ENCODE results near the gene NEK4.

The NEK4 gene

DNA sequence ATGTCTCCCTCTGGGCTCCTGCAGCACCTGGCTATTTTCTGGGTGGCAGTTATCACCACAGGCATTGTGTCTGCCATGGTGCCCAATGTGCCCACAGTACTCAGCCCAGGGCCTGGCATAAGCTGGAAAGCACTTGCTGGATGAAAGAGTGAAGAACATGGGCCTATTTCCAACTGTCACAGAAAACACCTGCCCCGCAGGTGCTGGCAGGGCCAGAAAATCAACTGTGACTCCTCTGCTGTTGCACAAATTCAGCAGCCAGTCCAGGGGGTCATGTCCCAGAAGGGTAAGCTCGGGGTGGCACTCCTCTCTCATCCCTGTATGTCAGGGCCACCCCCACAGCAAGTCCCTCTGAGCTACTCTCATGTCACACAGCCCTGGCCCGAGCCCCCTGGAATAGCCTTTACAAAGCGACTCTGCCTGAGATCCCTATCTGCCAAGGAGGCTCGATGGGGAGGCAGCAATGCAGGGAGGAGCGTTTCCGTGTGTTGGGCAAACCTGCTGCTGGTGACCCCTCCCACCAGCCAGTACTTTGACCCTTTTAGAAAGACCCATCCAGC is 40.8 kb upstream of the NEK4 start:
- DNase-seq (ENCODE audit: low spot score), result no peak
- TF ChIP-seq, protein P1, sequence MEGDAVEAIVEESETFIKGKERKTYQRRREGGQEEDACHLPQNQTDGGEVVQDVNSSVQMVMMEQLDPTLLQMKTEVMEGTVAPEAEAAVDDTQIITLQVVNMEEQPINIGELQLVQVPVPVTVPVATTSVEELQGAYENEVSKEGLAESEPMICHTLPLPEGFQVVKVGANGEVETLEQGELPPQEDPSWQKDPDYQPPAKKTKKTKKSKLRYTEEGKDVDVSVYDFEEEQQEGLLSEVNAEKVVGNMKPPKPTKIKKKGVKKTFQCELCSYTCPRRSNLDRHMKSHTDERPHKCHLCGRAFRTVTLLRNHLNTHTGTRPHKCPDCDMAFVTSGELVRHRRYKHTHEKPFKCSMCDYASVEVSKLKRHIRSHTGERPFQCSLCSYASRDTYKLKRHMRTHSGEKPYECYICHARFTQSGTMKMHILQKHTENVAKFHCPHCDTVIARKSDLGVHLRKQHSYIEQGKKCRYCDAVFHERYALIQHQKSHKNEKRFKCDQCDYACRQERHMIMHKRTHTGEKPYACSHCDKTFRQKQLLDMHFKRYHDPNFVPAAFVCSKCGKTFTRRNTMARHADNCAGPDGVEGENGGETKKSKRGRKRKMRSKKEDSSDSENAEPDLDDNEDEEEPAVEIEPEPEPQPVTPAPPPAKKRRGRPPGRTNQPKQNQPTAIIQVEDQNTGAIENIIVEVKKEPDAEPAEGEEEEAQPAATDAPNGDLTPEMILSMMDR (IDR thresholded peaks at IDR 0.05; ENCODE audit: extremely low read depth, missing control alignments), result no peak

DNA sequence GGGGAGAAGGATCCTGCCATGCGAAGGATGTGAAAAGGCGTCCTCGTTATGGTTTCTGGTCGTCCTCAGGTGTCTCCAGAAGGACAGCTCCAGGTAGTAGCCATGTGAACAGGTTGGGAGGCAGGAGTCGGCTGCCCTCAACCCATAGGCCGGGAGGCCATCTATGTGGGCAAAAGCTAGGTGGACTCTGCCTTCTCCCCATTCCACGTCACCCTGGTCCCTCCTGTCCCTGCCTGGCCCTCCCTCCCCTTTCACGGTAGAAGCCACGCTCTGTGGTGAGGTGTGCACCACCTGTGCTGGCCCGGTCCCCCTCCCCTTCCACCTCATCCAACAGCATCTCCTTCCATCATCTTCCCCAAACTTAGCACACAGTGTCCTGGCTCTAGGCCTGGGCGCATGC is 40.2 kb upstream of the NEK4 start:
- TF ChIP-seq, protein P1 (IDR thresholded peaks at IDR 0.05; ENCODE audit: extremely low read depth, missing control alignments), result no peak

DNA sequence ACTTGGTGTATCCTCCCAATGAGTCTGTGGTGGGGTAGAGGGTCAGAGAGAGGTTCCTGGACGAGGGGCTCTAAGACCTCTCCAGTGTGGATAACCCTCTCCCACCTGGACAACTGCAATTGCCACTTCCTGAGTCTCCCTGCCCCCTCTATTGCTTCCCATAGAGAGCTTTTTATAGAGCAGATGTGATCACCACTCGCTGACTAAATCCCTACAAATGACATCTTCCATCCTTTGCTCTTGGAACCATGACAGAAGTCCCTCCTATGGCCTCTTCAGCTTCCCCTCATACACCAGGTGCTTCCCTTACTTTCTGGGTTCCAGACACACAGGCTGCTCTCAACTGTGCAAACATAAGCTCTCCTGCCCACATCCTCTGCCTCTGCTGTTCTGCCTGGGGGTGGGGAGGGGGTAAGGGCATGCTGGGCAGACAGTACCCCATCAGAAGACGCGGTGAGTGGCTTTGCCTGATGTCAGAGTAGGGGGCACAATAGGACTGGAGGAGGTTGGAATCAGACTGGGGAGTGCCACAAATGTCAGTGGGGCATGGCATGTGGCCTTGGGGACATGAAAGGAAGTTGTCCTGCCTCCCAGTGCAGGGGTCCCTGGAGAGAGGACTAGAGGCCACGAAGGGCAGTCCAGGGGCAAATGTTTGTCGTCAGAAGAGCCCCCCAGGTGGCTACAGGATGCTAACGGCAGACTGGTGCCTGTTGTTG is 39.1 kb upstream of the NEK4 start:
- TF ChIP-seq, protein P1 (IDR thresholded peaks at IDR 0.05; ENCODE audit: extremely low read depth, missing control alignments), result no peak

More for the DNA sequence above, 40.2 kb upstream of the NEK4 start:
- DNase-seq (ENCODE audit: low spot score), result no peak

DNA sequence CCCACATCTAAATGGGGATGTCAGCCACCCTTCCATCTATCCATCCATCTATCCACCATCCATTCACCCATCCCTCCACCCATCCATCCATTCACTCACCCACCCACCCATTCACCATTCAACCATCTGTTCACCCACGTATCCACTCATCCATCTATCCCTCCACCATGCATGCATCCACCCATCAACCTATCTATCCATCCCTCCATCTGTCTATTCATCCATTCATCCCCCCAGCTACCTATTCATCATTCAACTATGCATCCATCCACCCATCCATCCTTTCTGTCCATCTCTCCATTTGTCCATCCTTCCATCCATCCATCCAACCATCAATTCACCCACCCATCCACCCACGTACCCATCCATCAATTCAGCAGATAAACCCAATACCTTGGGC is 38.4 kb upstream of the NEK4 start:
- no peak for DNase-seq (ENCODE audit: low spot score)
- TF ChIP-seq, protein P1 (IDR thresholded peaks at IDR 0.05; ENCODE audit: extremely low read depth, missing control alignments), result no peak

More for the DNA sequence above, 39.1 kb upstream of the NEK4 start:
- DNase-seq (ENCODE audit: low spot score), result no peak

DNA sequence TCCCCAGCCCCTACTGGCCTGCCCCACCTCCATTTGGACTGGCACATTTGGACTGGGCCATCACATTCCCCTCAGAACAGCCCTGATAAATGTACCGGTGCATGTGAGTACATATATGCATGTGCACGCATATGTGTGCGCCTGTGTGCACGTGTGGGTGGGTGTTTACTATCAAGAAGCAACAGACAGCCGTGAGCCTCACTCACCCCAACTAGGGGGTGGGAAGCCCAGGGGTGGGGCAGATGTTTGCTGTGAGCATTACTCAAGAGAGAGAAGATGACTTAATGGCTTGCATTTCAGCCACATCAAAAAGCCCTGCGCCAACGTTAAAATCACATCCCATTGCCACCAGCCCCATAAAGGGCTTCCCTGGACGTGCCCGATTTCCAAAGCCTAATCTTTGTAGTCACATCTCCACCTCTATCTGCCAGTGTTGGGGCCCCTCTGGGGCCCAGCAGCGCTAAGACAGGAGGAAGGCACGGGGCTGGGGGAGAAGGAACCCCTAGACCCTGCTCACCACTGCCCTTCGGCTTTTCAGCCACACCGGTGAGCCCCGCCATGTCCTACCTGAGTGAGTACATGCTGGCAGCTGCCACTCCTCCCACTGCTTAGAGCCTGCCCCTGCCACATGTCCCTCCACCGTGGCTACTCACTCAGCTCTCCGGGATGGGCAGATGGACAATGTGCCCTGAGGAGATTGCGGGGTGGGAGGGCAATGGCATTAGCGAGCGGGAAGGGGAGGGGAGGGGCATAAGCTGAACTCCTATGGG is 34.7 kb upstream of the NEK4 start:
- TF ChIP-seq, protein P1 (IDR thresholded peaks at IDR 0.05; ENCODE audit: extremely low read depth, missing control alignments), result no peak
- DNase-seq (ENCODE audit: low spot score), result no peak

DNA sequence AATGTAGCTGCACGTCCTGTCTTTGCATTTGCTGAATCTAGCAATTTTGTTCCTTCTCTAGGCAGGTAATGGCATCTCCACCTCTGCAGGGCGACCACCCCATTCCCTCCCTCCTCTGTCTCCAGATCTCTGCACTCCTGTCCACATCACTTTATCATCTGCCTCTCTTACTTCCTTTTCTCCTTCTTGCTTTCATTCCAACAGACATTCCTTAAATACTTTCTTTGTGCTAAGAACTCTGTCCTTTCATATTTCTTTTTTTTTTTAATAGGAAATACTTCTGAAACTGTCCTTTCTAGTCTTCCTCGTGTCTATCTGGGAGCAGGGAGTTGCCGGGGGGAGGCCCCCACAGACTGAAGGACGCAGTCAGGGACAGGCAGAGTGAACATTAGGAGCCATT is 31.1 kb upstream of the NEK4 start:
- TF ChIP-seq, protein P1 (IDR thresholded peaks at IDR 0.05; ENCODE audit: extremely low read depth, missing control alignments), result no peak
- DNase-seq (ENCODE audit: low spot score), result no peak

DNA sequence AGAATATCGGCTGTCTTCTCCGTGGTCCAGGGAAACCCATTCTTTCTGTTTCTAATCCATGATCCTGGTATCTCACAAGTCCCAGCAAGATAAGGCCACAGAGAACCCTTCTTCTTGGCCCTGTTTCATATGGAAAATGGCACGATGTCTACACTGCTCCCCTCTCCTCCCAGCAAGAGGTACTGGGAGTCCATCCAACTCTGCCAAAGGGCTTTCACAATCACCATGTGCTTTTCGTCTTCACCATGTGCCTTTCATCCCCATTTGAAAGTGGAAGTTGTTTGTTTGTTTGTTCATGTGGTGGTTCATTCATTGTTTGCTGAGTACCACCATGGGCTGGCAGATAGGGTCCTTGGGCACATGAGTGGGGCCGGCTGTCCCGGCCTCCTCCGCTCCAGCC is 29.3 kb upstream of the NEK4 start:
- DNase-seq (ENCODE audit: low spot score), result no peak
- TF ChIP-seq, protein P1 (IDR thresholded peaks at IDR 0.05; ENCODE audit: extremely low read depth, missing control alignments), result no peak
